Measurements from ENCODE around the gene RHOF.

GRCh38 chr12:121795034-121795968 lies 1.8 kb upstream of the RHOF start:
- TF ChIP-seq POLR2A (IDR thresholded peaks at IDR 0.05) (peak in 1 of 2 donors; percentile 4), EP300 (IDR thresholded peaks at IDR 0.05) (peak in 1 of 2 donors; percentile 28), CTCF (IDR thresholded peaks at IDR 0.05) (peak; percentile 92 to 96 (median 96))

Data from tibial nerve (tissue), 4 donors.